K562 (cell line): Measurements from ENCODE around the gene HERPUD2. TPM values are rescaled to one million over a fixed set of nuclear protein-coding genes. Genes with fewer than 3 reads are reported as not detected.

Source experiments
- ATAC-seq: fragments of 200-7000 bp; cut with Tn5 transposase; 3 replicates; pipeline ENCODE4 v1.9.1; 2020; ENCODE audit warnings: moderate library complexity
- BruUV-seq: library from RNA; stranded (reverse); fragments of 400-500 nt; replicated peaks from 2 replicates; lab custom pipeline; 2021; lab: Mats Ljungman, UMichigan
- CTCF ChIA-PET: fragments of 300-600 bp; formaldehyde crosslinking; extraction: SDS; loops from one replicate; lab custom pipeline; 2021; ENCODE audit warnings: low intra/inter-chr PET ratio; lab: Yijun Ruan, JAX
- POLR2A ChIA-PET: fragments of 300-600, 350-650 bp; sonication (Branson Sonifier 250); formaldehyde crosslinking; extraction: SDS; loops from one replicate; lab custom pipeline; 2021; ENCODE audit warnings: antibody characterized with exemption, inconsistent platforms; lab: Yijun Ruan, JAX
- DNase-seq, 4 experiments: peaks; one replicate each; pipeline versions ENCODE4 v3.0.0 to v3.0.0-alpha.2; 2011 to 2018; ENCODE audit warnings: low spot score in 3 of 4, mixed read lengths in 3 of 4; ENCODE audit errors: extremely low read depth in 1 of 4
- FAIRE-seq: peaks from 2 replicates; lab custom pipeline; 2011; peaks lifted over from hg19 to GRCh38; lab: Jason Lieb, UNC
- H2AFZ ChIP-seq: 2 replicates; pipeline ENCODE4 v1.6.0; 2011; ENCODE audit warnings: low read depth, low read length, control low read depth, inconsistent platforms
- H3K27ac ChIP-seq: fragments of 200-600 bp; 3 replicates; pipeline ENCODE4 v1.8.0; 2011; ENCODE audit warnings: low read depth, mild to moderate bottlenecking, control low read depth, inconsistent platforms, low read length, moderate library complexity, mixed read lengths; ENCODE audit errors: extremely low read depth
- H3K27me3 ChIP-seq, 2 experiments: fragments of 300-600 bp in 1 of 2; 2 replicates in 1 of 2; 3 replicates in 1 of 2; pipeline versions ENCODE4 v1.6.0 to v1.8.0; 2011; ENCODE audit warnings: inconsistent platforms in 2 of 2, low read length in 2 of 2, mild to moderate bottlenecking in 1 of 2, mixed read lengths in 1 of 2, moderate library complexity in 1 of 2; ENCODE audit not compliant: control insufficient read depth in 2 of 2, insufficient read depth in 2 of 2
- H3K36me3 ChIP-seq: fragments of 300-600 bp; 3 replicates; pipeline ENCODE4 v1.8.0; 2011; ENCODE audit warnings: mild to moderate bottlenecking, low read length, inconsistent platforms; ENCODE audit not compliant: control insufficient read depth, insufficient read depth
- H3K4me1 ChIP-seq, 2 experiments: fragments of 200-600 bp in 1 of 2; replicated peaks in 1 of 2; 2 replicates in 1 of 2; 3 replicates in 1 of 2; pipeline versions ENCODE4 v1.5.1 to v1.8.0; 2011; ENCODE audit warnings: inconsistent platforms in 2 of 2, low read length in 2 of 2, mild to moderate bottlenecking in 1 of 2, mixed read lengths in 1 of 2, moderate library complexity in 1 of 2; ENCODE audit not compliant: control insufficient read depth in 2 of 2, insufficient read depth in 2 of 2
- H3K4me2 ChIP-seq: 2 replicates; pipeline ENCODE4 v1.6.1; 2011; ENCODE audit warnings: low read length, control low read depth, inconsistent platforms, mixed read lengths; ENCODE audit not compliant: insufficient read depth
- H3K4me3 ChIP-seq: fragments of 200-600 bp; sonication (generic), shearing (Covaris generic); 2 replicates; pipeline ENCODE4 v1.5.1; 2016; ENCODE audit warnings: control low read depth, inconsistent platforms
- H3K79me2 ChIP-seq: fragments of 200-600 bp; 3 replicates; pipeline ENCODE4 v1.8.0; 2011; ENCODE audit warnings: low read length, inconsistent platforms; ENCODE audit not compliant: control insufficient read depth, insufficient read depth
- H3K9ac ChIP-seq, 2 experiments: 2 replicates each; pipeline versions ENCODE4 v1.6.0 to v1.6.1; 2011; ENCODE audit warnings: low read depth in 2 of 2, low read length in 2 of 2, control low read depth in 1 of 2, inconsistent platforms in 1 of 2, mild to moderate bottlenecking in 1 of 2, mixed read lengths in 1 of 2; ENCODE audit not compliant: insufficient read depth in 1 of 2
- H3K9me1 ChIP-seq: one replicate; pipeline ENCODE4 v1.6.0; 2011; ENCODE audit warnings: inconsistent platforms, mild to moderate bottlenecking, low read length, moderate library complexity; ENCODE audit not compliant: control insufficient read depth, insufficient read depth
- H3K9me3 ChIP-seq: replicated peaks from 2 replicates; pipeline ENCODE4 v1.5.1; 2011; ENCODE audit warnings: low read depth, low read length, inconsistent platforms; ENCODE audit not compliant: control insufficient read depth, insufficient read depth
- H4K20me1 ChIP-seq: replicated peaks from 2 replicates; pipeline ENCODE4 v1.6.1; 2011; ENCODE audit warnings: low read length, inconsistent platforms, mixed read lengths; ENCODE audit not compliant: control insufficient read depth, insufficient read depth
- ARID4B ChIP-seq: sonication (generic); formaldehyde crosslinking; IDR thresholded peaks from 2 replicates; pipeline ENCODE4 v1.8.0; 2022; ENCODE audit warnings: mild to moderate bottlenecking, missing genetic modification reagents
- CHD4 ChIP-seq: fragments of 200-600 bp; sonication (generic); IDR thresholded peaks from 3 replicates; pipeline ENCODE4 v1.6.1; 2012; ENCODE audit warnings: low read depth, mild to moderate bottlenecking, mixed read lengths, low read length, inconsistent platforms; ENCODE audit not compliant: insufficient read depth, insufficient replicate concordance, poor library complexity, severe bottlenecking
- DDX20 ChIP-seq: fragments of 450-650 bp; IDR thresholded peaks from 2 replicates; pipeline ENCODE4 v1.6.1; 2016; ENCODE audit warnings: missing genetic modification characterization, low read depth, mild to moderate bottlenecking, missing compliant biosample characterization, moderate library complexity
- HDAC2 ChIP-seq: fragments of 450-650 bp; IDR thresholded peaks from 2 replicates; pipeline ENCODE4 v1.6.1; 2016; ENCODE audit warnings: mild to moderate bottlenecking
- HMGN3 ChIP-seq: IDR thresholded peaks from 2 replicates; pipeline ENCODE4 v1.6.1; 2011; ENCODE audit warnings: borderline replicate concordance, low read depth, mild to moderate bottlenecking, mixed read lengths, low read length; ENCODE audit not compliant: insufficient read length; ENCODE audit errors: extremely low read depth
- KDM4B ChIP-seq, 2 experiments: fragments of 450-650 bp in 1 of 2; sonication (generic) in 1 of 2; IDR thresholded peaks; 2 replicates each; pipeline ENCODE4 v1.6.1; 2016 to 2017; ENCODE audit warnings: borderline replicate concordance in 2 of 2, antibody characterized with exemption in 1 of 2, low read depth in 1 of 2, mild to moderate bottlenecking in 1 of 2
- MYNN ChIP-seq, 2 experiments: sonication (generic); formaldehyde crosslinking in 1 of 2; IDR thresholded peaks; 2 replicates each; pipeline versions ENCODE4 v1.5.0 to v1.6.1; 2016 to 2020; ENCODE audit warnings: antibody characterized with exemption in 1 of 2, missing genetic modification reagents in 1 of 2
- NR3C1 ChIP-seq: sonication (generic); formaldehyde crosslinking; IDR thresholded peaks from 2 replicates; pipeline ENCODE4 v1.8.1; 2022; ENCODE audit warnings: missing genetic modification reagents
- PCBP2 ChIP-seq: fragments of 200-400 bp; formaldehyde crosslinking; IDR thresholded peaks from 2 replicates; pipeline ENCODE4 v1.6.1; 2018; ENCODE audit warnings: low read length, low read depth, mild to moderate bottlenecking, moderate library complexity; ENCODE audit not compliant: poor library complexity, severe bottlenecking
- SMC3 ChIP-seq: conservative IDR thresholded peaks from 2 replicates; pipeline ENCODE4 v1.6.1; 2011; ENCODE audit warnings: low read depth, low read length, improper control_type of control experiment; ENCODE audit not compliant: insufficient read depth
- TGIF2 ChIP-seq: sonication (generic); formaldehyde crosslinking; IDR thresholded peaks from 2 replicates; pipeline ENCODE4 v1.8.1; 2022; ENCODE audit warnings: mild to moderate bottlenecking, missing genetic modification reagents, moderate library complexity
- TOE1 ChIP-seq, 2 experiments: fragments of 450-650 bp in 1 of 2; sonication (generic) in 1 of 2; formaldehyde crosslinking in 1 of 2; IDR thresholded peaks; 2 replicates each; pipeline versions ENCODE4 v1.7.1 to v1.8.0; 2016 to 2022; ENCODE audit warnings: borderline replicate concordance in 2 of 2, mild to moderate bottlenecking in 2 of 2, antibody characterized with exemption in 1 of 2, inconsistent platforms in 1 of 2, low read depth in 1 of 2, missing genetic modification reagents in 1 of 2, moderate library complexity in 1 of 2
- ZNF140 ChIP-seq: fragments of 250-450 bp; sonication (Bioruptor Pico); IDR thresholded peaks from 2 replicates; pipeline ENCODE4 v1.8.0; 2021; ENCODE audit warnings: moderate library complexity, mild to moderate bottlenecking, inconsistent platforms
- ZNF780A ChIP-seq: fragments of 250-450 bp; sonication (Bioruptor Pico); IDR thresholded peaks from 2 replicates; pipeline ENCODE4 v1.5.0; 2021; ENCODE audit warnings: mild to moderate bottlenecking
- WGBS: fragments of 100-300 bp; shearing (Covaris generic); methylation state at CpG from one replicate; pipeline ENCODE4 v1.1.6; 2016; ENCODE audit warnings: low coverage, mixed read lengths; ENCODE audit not compliant: insufficient coverage; ENCODE audit errors: missing lambda C conversion rate; 5-methylcytosine and 5-hydroxymethylcytosine counted together
- in situ Hi-C: fragments of 300-500 bp; cut with MboI; formaldehyde crosslinking; loops from 4 replicates; pipeline ENCODE4 v1.15.0; 2018; ENCODE audit warnings: inconsistent platforms, mixed read lengths
- intact Hi-C: fragments of 100-400 bp; cut with micrococcal nuclease; formaldehyde crosslinking; loops from 2 replicates; pipeline ENCODE4 v1.14.2; 2022
- polyA plus RNA-seq, 8 experiments: library from polyadenylated mRNA; depleted of rRNA in 4 of 8; stranded (reverse) in 5 of 8; unstranded in 3 of 8; fragments of >200 nt; fragmentation: Nextera tagmentation in 2 of 8; fragmentation: Illumina TruSeq in 1 of 8; extraction: Ambion mirVana in 2 of 8; extraction: Trizol in 1 of 8; gene quantifications; 2 replicates each; pipeline versions ENCODE4 v1.2.1 to v1.2.3, GENCODE V29; 2011 to 2014; ENCODE audit warnings: inconsistent platforms in 1 of 8, missing spikeins in 1 of 8
- total RNA-seq, 7 experiments: library from RNA; depleted of rRNA in 6 of 7; stranded (reverse); fragments of >200 nt in 6 of 7; fragmentation: Illumina TruSeq in 2 of 7; extraction: Trizol in 2 of 7; gene quantifications; 2 replicates each; pipeline versions ENCODE4 v1.2.1 to v1.2.3, GENCODE V29; 2011 to 2021; ENCODE audit warnings: low replicate concordance in 1 of 7
- TF ChIP-seq, protein P1 (sequence below): fragments of 250-450 bp; sonication (Bioruptor Pico); IDR thresholded peaks from 2 replicates; pipeline ENCODE4 v1.5.0; 2021

The HERPUD2 gene
- total and polyA plus RNA-seq, 9 of the 15 experiments (the other 6 are each of a cell fraction or from before 2014, with no cell fraction given) = 4.1 to 28.5 (median 12.3) TPM

- TF ChIP-seq ARID4B (no peak), NR3C1 (no peak), HMGN3 (no peak), TOE1 (IDR thresholded peaks at IDR 0.05; ENCODE audit: borderline replicate concordance) (no peak), TOE1 (CRISPR knock-in tag; IDR thresholded peaks at IDR 0.05; ENCODE audit: borderline replicate concordance, low read depth) (no peak)
- TF ChIP-seq, all 486 proteins: peak for 0
Observed at GRCh38 chr7:35734001-35734483, 39.1 kb upstream of the HERPUD2 start (continued).

DNA sequence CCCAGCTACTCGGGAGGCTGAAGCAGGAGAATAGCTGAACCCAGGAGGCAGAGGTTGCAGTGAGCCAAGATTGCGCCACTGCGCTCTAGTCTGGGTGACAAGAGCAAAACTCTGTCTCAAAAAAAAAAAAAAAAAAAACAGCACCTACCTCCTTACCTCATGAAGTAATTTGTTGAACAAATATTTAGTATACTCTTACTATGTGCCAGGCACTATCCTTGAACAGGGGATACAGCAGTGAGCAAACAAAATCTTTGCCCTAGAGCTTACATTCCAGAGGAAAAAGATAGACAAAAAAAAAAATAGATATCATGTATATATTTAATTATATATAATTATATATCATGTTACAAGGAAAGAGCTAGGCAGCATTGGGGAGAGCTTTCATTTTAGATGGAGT, 36.4 kb upstream of the HERPUD2 start:
- intact Hi-C loops = no loop called here
- Histone ChIP-seq H3K79me2 (no peaks in the 10 kb centered on the region), H3K9me3 (no peaks in the 10 kb centered on the region), H3K4me2 (no peak overlapping the region), H2AFZ (no peak overlapping the region), H3K36me3 (no peaks in the 10 kb centered on the region), H3K4me1 (peaks cover 0 to 10% of the 10 kb centered on the region in 2 experiments; a peak in 3 of 5 replicates), H3K4me3 (no peak overlapping the region), H3K9ac (no peak overlapping the region), H4K20me1 (no peaks in the 10 kb centered on the region), H3K27ac (no peak overlapping the region), H3K27me3 (peaks cover 3 to 4% of the 10 kb centered on the region in 2 experiments; a peak in 3 of 5 replicates), H3K9me1 (no peaks in the 10 kb centered on the region)
- ChIA-PET CTCF (no interaction called here), POLR2A (interaction anchor here (0.9 kb wide), 1 partner anchor 69 kb away, joined by 3 read pairs; the partner anchor contains the start of gene SEPTIN7)
- WGBS = 13% methylated on average over 3 of the region's 3 CpGs
- FAIRE-seq (no peak), DNase-seq (no peak), ATAC-seq (no peak)
- no TSS peak for BruUV-seq
- in situ Hi-C loops = no loop called here
- no peak for TF ChIP-seq PCBP2
- TF ChIP-seq, protein P1, sequence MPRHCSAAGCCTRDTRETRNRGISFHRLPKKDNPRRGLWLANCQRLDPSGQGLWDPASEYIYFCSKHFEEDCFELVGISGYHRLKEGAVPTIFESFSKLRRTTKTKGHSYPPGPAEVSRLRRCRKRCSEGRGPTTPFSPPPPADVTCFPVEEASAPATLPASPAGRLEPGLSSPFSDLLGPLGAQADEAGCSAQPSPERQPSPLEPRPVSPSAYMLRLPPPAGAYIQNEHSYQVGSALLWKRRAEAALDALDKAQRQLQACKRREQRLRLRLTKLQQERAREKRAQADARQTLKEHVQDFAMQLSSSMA (CRISPR knock-in tag) = no peak
- no peak for TF ChIP-seq ZNF140 (CRISPR knock-in tag)
- TF ChIP-seq HDAC2 = no peak
- TF ChIP-seq ZNF780A (CRISPR knock-in tag) = no peak
- no peak for TF ChIP-seq KDM4B (IDR thresholded peaks at IDR 0.05; ENCODE audit: borderline replicate concordance in 2 of 2, low read depth in 1 of 2)
- TF ChIP-seq MYNN (IDR thresholded peaks at IDR 0.05) = no peak
- TF ChIP-seq MYNN (CRISPR knock-in tag; IDR thresholded peaks at IDR 0.05) = no peak
- TF ChIP-seq DDX20 (tag) = no peak
- no peak for TF ChIP-seq SMC3
- TF ChIP-seq CHD4 = no peak
- no peak for TF ChIP-seq TGIF2
